Activated gamma-delta T cell treated with anti-CD3 and anti-CD28 coated beads, Interleukin-2, amount 50 U/mL, for 16 hours (primary cell): ENCODE measurements around the gene TGIF2.

ENCODE experiments used
- DNase-seq: peaks from one replicate; pipeline ENCODE4 v3.0.0-alpha.2; 2020; ENCODE audit warnings: low read depth

Gene TGIF2

DNA sequence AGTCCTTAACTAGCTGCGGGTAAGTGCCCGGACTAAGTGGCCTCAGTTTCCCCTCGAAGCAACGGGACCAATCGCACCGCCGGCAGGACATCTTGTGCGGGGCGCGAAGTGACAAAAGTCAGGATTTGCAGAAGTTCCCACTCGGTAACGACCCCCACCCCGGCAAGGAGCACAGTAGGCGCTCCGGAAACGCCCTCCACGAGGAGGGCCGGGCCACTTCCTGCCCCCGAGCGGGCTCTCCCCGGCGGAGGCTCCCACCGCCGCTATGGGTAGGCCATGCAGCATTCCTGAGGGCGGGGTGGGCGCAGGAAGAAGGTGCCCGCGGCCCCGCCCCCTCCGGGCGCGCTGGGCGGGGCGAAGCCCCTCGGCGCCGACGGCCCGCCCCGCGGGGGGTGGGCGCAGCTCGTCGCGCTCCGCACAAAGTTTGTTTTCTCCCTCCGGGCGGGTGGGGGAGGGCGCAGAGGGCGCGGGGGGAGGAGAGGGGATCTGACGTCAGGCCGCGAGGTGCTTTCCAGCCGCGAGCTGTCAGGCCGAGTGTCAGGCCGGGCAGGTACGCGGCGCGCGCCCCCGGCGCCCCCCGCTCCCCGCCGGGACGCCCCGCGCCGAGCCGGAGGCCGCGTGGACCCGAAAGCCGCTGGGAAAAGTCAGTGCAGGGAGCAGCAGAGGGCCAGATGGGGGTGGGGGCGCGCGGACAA, at the start of gene TGIF2:
TSS of gene TGIF2 (plus strand) at position 495 of the 695 bp plus-strand sequence. CDS start 5,178 bp downstream, outside the sequence.
- DNase-seq: peak; percentile 84

DNA sequence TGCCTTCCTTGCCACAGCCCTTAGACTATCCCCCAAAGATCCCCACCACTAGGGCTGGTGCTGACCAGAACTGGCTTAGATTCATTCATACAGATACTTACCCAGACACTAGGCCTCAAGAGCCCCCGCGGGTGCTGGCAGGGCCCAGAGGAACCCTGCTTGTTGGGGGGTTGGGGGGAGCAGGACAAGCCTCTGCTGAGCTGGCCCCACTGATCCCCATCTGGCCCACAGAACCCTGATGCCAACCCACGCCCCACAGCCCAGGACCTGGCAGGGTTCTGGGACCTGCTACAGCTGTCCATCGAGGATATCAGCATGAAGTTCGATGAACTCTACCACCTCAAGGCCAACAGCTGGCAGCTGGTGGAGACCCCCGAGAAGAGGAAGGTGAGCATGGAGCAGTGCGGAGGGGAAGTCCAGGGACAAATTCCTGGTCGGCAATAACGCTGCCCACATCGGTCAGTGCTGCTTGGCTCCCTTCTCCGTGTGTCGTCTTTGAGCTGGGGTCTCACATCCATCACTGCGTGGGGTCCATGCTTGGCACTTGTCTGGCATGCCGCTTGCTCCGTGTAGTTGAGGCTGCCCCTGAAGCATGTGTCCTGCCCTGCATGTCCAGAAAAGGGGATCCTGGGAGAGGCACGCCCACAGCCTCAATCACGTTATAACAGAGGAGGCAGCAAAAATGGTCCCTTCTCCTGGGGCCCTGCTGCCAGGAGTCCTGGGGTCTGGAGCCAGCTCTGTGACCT, 47.6 kb upstream of the TGIF2 start:
- no peak for DNase-seq

DNA sequence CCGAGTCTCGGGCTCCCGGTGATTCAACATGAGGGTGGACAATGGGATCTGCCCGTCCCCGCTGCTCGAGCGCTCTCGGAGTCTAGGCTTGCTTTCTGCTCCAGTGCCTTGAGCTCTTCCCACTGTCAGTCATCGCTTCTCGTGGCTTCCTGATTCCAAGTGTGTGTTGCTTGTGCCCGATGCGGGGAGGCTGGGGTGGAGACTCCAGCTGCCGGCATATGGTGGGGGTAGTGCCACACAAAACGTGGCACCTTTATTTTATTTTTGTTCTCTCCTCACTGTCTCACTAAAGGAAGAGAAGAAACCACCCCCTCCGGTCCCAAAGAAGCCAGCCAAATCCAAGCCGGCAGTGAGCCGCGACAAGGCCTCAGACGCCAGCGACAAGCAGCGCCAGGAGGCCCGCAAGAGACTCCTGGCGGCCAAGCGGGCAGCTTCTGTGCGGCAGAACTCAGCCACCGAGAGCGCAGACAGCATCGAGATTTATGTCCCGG, 46.8 kb upstream of the TGIF2 start:
- DNase-seq: no peak

DNA sequence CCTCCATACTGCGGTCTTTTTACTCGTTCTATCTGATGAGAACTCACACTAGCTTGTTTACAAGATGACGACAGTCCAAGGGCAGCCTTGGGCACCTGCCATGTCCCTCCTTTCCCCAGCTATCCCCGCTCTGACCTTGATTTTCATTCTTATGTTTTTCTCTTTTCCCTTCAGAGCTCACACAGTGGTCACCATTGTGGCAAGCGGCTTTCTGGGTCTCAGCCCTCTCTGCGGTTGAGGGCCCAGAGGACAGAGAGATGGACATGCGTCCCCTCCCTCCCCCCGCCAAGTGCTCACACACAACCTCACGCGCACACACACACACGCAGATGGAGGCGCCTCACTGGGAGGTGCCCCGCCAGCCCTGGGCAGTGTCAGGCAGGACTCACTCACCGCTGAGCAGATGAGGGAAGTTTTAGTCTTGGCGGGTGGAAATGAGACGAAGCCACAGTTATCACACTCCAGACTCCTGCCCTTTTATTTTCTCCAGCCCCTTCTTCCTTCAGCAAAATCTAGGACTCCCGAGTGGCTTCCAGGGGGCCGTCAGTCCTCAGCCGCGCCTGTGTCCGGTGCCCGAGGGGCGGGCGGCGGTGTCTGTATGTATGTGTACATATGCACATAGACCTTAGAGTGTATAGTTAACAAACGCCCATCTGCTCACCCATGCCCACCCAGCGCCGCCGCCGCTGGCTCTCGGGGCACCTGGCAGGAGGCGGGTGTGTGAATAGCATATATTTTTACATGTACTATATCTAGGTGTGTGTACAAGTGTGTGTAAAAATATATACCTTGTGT, 45.9 kb upstream of the TGIF2 start:
- DNase-seq: no peak

DNA sequence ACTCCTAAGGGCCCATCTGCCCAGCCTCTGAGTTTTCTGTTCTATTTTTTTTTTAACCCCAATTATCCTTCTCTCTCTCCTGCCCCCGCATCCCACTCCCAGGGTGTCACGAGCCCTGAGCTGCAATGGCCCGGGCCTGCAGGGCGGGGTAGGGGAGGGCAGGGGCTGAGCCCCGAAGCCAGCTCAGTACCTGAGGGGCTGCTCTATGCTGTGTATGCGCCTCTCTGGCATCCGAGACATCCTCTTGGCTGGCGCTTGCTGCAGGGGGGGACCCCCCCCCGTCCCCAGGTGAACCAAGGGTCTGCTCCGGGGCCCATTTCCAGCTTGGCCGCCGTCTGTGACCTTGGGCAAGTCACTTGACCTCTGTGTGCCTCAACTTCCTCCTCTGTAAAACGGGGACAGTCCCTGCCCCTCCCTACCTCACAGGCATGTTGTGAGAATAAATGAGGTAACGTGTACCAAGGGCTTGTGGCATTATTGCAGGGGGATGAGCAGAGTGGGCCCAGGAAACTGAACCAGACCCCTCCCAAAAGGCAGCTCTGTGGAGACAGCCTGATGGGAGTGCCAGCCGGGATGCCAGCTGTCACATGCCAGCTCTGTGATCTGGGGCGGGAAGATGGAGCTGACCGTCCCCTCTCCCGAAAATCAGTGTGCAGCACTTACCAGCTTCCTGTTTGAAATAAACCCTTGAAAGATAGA, 45.1 kb upstream of the TGIF2 start:
- DNase-seq: no peak

DNA sequence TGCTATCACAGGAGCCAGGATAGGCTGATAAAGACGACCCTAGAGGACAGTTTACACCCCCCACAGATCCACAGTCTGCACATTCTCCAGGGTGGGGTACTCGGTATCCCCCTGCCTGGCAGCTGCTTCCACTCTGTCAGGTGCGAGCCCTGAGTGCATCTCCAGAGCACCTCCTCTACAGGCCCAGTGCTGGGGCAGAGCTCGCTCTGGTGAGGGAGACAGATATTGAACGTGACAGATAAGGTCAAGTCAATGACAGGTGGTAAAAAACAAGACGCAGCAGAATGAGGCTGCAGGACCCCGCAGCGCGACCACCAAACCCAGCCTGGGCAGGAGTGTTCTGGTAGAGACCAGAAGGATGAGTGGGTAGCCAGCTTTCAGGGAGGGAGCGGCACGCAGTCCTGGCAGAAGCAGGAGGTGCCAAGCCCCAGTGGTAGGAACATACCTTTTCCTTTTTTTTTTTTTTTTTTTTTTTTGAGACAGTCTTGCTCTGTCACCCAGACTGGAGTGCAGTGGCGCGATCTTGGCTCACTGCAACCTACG, 44.5 kb upstream of the TGIF2 start:
- no peak for DNase-seq

DNA sequence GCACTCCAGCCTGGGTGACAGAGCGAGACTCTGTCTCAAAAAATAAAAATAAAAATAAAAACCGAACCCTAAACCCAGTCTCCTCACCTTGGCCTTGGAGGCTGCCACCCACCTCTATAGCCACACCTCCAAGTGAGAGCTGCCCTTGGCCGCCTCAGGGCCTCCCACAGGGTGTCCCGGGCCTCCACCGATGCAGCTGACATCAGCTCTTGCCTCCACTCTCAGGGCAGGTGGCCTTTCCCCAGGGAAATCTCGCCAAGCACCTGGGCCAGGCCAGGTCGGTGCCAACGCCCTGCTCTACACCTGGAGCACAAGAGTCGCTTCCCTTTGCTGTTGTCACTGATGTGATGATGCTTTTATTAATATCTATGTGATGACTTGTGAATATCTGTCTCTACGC, 41.0 kb upstream of the TGIF2 start:
- DNase-seq: no peak

DNA sequence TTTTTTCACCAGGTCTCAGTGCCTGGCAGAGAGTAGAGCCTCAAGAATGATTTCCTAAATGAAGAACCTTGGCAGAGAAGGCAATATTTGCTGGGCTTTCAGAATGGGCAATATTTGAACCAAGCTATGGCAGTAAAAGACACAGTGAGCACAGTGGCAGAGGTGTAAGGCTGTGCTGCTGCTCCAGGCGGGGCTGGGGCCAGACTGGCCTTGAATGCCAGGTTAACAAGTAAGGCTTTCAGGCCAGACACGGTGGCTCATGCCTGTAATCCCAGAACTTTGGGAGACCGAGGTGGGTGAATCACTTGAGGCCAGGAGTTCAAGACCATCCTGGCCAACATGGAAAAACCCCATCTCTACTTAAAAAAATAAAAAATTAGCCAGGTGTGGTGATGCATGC, 40.6 kb upstream of the TGIF2 start:
- DNase-seq: no peak

DNA sequence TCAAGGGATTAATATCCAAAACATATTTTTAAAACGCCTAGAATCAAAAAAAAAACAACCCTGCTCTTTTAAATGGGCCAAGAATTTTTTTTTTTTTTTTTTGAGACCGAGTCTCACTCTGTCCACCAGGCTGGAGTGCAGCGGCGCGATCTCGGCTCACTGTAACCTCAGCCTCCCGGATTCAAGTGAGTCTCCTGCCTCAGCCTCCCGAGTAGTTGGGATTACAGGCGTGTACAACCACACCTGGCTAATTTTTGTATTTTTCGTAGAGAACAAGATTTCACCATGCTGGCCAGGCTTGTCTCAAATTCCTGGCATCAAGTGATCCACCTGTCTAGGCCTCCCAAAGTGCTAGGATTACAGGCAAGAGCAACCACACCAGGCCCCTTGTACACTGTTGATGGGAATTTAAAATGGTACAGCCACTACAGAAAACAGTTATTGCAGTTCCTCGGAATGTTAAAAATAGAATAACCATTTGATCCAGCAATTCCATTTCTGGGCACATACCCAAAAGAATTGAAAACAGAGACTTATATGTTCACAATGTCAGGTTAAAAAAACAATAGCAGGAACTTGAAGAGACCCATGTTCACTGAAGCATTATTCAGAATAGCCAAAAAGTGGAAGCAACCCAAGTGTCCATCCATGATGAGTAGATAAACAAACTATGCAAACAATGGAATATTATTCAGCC, 35.2 kb upstream of the TGIF2 start:
- DNase-seq: no peak

DNA sequence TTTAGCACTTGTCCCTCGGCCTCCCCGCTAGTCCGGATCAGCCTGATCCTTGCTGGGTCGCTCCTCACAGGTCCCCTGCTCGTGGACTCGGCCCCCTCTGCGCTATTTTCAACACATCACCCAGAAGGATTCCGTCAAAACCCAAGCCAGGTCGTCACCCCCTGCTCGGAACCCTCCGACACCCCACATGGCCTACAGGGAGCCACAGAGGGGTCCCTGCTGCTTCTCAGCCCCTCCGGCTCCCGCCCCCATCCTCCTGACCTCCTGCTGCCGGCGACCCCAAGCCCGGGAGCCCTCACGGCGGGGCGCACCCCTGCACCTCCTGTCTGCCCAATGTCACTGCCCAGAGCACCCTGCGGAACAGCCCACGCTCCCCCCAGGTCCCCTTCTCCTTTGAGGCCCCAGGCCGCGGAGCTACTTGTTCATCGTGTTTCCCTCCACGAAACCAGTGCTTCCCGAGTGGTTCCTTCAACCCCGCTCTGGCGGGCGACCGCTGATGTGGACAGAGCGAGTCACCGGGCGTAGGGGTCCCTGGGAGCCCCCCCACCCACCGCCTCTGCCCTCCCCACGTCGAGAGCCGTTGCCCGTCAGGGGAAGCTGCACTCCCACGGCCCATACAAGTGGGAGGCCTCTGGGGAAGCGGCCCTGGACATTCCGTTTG, 32.7 kb upstream of the TGIF2 start:
- DNase-seq: no peak

DNA sequence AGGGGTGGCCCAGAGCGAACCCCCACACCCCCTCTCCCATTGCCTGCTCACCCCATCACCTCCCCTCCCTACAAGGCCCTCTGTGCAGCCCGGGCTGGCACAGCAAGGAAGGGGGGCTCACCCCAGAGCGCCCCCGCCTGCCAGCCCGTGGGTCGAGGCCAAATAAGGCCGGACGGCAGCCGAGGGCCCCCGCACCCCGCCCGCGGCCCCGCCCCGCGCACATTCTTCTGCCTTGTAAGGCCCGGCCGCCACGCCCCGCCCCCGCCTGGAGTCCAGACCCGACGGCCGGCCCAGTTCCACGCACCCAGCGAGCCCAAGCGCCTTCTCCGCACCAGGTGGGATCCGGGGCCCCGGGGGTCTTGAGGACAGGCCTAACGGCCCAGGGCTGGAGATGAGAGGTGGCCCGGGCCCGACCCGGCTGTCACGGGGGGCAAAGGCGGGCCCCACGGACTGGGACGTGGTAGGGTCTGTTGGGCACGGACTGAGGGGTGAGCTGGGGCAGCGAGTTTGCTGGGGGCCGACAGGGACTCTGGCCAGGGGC, 32.1 kb upstream of the TGIF2 start, which contains the start of gene MYL9:
TSS of gene MYL9 (plus strand) at position 293 of the 541 bp plus-strand sequence. CDS start 3,366 bp downstream, outside the sequence.
- DNase-seq: no peak

DNA sequence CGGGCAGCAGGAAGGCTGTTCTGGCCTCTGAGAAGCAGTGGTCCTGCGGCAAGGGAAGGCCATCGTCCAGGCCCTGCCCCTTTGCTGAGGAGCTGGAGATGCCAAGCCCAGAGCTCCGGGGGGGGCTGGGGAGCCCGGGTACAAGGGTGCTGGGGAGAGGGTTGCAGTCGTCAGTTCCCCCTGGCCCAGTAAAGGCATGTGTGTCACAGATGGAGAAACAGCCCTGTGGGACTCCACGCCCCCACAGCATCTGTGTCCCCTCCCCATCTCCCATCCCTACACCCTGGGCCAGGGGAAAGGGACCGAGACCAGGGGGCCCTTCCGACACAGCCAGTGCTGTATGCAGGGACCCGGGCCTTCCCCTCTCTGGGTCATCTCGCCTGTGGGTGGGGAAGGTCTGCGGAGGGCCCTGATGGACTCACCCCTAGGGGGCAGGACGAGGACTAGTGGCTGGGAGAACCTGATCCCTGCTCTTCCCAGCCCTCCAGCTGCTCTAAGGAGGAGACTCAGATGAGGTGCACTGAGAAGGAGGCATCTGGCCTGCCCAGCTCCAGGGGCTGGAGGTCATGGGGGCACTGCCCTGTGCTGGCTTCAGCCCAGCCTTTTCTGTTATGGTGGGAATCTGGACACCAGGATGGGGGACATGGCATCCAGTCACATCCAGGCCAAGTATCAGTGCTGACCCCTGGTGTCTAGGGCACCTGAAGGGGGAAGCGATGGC, 31.5 kb upstream of the TGIF2 start:
- no peak for DNase-seq

DNA sequence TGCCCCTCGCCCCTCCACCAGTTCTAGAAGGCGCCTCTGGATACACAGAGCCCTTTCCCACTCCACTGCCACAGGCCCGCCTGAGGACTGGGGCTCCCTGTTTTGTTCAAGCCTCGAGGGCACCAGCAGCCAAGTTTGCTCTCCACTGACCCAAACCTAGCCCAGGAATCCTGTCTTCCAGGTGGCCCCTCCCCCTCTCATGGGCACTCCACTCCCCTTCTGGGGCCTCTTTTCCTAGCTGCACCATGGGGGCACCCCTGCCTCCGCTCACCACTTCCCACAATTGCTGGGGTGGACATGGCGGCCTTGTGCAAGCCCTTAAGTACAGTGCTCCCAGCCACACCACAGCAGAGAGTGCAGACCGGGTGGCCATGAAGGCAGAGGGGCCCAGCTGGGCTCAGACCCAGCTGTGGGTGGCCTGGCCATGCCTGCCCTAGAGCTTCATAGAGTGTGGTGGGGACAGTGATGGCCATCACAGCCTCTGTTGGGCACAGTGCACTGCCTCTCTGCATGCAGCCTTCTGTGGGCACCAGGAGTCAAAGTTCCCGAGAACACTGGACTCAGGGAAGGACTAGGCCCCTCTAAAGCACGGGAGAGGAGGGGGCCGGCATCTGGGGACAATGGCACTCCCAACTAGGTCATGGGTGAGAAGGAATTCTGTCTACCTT, 30.7 kb upstream of the TGIF2 start:
- no peak for DNase-seq

DNA sequence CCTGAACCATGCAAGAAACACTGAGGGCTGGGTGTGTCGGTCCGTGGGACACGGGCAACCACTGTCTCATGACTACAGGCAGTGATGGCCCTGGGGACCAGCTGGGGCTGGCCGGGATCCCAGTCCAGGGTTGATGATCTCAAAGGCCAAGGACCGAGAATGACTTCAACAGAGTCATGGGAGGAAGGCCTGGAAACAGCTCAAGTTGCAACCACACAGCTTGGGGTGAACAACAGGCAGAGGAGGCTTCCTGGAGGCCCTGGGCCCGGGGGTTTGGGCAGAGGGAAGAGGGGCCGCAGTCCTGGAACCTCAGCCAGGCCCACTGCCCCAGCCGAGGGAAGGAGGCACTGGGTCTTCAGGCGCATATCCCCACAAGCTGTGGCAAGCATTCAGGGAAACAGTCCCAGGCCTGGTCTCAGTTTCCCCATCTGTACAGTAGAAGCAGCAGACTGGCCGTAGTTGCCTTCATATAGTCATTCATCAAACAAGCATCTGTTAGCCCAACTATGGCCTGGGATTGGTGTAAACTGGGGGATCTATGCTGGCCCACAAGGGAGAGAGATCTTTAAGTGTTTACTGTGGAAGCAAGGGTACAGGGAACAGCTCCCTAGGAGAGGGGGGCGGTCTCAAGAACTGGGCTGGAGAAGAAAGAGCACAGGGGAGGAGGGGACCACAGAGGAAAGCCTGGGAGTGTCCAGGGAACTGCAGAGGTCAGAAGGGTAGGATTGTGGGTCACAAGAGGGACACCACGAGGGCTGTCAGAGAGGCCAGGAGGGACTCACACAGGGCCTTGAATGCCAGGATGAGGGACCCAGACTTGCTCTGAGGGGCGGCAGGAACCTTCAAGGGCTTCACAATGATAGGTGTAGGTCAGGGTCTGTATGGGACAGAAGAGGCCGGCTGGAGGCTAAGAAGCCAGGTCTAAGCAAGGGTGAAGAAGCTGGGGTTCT, 29.9 kb upstream of the TGIF2 start:
- no peak for DNase-seq

DNA sequence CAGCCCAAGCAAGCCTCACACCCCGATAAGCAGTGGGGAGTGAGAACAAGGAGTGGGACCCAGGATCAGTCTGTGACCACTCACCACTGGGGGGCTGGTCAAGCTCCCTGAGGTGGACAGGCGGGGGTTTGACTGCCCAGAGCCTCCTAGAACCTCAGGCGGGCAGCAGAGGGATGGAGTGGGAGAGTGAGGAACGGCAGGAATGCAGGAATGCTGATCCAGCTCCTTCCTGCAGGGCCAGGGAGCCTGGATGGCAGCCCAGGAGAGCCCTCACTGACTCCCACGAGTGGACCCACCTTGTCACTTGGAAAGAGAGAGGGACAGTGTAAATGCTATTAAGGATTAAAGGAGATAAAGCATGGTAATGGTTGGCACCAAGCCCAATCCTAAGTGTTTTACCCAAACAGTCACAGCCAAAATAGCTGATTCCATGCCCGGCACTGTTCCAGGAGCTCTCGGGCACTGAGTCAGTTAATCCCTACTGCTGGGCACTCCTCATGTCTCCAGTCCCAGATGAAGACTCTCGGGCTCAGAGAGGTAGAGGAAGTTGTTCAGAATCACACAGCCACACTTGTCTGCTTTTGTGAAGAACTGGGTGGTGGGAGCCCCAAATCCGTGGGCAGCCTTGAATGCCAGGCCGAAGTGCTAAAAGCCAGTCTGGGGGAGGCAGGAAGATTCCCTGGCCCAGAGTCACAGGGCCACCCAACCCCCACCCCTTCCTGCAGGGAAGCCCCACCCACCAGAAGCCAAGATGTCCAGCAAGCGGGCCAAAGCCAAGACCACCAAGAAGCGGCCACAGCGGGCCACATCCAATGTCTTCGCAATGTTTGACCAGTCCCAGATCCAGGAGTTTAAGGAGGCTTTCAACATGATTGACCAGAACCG, 29.0 kb upstream of the TGIF2 start:
- no peak for DNase-seq

DNA sequence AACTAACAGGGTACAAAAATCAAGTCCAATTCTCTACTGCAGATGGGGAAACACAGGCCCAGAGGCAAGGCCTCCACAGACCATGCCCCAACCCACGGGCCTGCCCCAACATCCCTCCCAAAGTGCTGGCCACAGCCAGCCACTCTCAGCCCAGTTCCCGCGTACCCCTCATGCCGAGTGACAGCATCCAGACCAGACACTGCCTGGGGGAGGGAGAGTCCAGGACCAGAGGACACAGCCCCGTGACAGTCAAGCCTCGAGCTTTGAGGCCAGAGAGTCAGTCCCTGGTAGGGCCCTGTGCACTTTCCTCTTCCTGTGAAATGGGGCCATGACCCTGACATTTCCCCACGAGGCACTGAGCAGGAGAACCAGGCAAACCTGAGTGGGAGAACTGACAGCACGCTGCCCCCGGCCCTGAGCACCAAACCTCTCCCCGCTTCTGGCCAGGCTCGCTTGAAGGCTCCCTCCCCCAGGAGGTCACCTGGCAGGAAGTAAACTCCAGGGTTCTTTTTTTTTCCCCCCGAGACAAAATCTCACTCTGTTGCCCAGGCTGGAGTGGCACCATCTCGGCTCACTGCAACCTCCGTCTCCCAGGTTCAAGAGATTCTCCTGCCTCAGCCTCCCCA, 27.2 kb upstream of the TGIF2 start:
- no peak for DNase-seq
